NCI-H2081 (cell line): ENCODE results near the gene SPPL2C.
A peak's percentile ranks its signal among the peaks of the same experiment; 100 is the strongest.

Source experiments
- DNase-seq, 2 experiments: peaks; one replicate each; lab custom pipeline; 2025; lab: John Stamatoyannopoulos, UW

SPPL2C gene

GRCh38 chr17:45828582-45829133 is 16.0 kb upstream of the SPPL2C start:
- DNase-seq = no peak

- DNase-seq = no peak
These were observed 10.8 kb upstream of the SPPL2C start for GRCh38 chr17:45833920-45834319.

DNA sequence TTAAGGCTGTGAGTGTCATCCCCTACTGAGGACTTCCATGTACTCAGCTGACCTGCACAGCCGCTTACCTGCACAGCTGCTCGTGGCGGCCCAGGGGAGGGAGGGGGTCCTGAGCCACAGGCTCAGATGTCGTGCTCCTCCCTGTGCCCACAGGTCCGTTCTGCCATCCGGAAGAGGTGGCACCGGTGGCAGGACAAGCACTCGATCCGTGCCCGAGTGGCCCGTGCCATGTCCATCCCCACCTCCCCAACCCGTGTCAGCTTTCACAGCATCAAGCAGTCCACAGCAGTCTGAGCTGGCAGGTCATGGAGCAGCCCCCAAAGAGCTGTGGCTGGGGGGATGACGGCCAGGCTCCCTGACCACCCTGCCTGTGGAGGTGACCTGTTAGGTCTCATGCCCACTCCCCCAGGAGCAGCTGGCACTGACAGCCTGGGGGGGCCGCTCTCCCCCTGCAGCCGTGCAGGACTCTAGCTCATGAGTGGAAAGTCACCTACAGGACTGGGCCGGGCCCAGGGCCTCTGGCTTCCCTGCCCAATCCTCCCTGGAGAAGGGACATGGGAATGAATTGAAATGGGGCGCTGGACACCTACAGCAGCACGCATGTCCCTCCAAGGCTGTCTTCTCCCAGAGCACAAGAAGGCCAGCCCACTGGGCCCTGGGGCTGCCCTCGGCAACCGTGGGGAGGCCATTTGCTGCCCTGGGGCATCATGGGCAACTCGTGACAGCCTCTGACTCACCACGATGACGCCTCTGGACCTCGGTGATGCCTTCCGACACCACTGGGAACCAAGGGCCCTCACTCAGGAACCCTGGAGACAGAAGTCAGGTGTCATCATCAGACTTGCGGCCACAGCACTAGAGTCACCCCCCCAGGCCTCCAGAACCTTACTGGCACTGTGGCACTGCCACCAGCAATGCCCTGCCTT is 9.9 kb upstream of the SPPL2C start:
- DNase-seq = no peak

DNA sequence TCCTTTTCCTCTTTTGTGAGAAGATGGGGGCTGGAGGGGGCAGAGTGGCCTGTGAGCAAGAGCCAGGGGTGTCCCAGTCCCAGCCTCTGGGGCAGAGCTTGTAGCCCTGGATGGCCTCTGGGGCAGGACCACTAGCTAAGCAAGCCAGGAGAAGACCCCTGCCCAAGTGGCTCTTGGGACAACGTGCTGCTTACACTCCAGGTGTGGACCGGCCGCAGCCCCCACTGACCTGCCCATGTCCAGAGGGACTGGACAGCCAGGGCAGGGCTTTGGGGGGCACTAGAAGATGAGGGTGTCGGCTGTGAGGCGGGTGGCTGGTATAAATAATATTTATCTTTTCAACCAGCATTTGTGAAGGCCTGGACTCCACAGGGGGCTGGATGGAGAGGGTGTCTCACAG is 9.2 kb upstream of the SPPL2C start:
- no peak for DNase-seq

- no peak for DNase-seq
These were observed 8.3 kb upstream of the SPPL2C start for GRCh38 chr17:45836047-45837044.

DNA sequence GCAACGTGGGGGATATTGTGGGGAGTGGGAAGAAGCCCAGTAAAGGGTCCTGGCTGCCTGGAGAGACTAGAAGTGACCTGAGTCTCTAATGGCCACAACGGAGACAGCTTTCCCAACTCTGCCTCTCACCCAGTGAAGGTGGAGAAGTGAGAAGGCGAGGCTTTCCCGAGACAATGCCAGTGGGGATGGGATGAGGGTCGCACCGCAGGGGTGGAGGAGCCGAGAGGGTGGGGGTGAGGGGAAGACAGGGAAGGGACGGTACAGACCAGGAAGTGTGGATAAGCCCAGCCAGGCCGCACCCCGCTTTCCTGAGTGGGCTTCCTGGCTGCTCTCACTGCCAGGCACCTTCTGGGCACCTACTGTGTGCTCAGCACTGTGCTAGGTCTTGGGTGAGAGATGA is 7.5 kb upstream of the SPPL2C start:
- DNase-seq = no peak

DNA sequence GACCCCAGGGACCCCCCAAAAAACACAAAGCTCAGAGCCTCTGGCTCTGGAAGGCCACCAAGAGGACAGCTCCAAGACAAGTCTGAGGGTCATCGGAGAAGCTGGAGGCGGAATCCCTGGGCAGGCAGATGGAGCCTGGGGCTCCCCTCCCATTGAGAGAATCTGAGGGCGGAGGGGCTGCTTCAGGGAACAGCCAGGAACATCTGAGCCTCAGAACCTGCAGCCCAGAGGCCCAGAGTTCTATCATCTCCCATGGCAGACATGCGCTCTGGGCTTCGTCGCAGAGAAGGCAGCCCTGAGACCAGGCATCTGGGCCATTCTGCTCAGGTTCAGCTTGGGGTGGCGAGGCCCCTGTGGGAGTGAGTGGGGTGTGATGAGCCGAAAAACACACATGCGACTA is 7.1 kb upstream of the SPPL2C start:
- no peak for DNase-seq

- no peak for DNase-seq
These were observed 5.9 kb upstream of the SPPL2C start for GRCh38 chr17:45838751-45839295.

GRCh38 chr17:45839442-45839841 is 5.2 kb upstream of the SPPL2C start:
- DNase-seq = no peak

DNA sequence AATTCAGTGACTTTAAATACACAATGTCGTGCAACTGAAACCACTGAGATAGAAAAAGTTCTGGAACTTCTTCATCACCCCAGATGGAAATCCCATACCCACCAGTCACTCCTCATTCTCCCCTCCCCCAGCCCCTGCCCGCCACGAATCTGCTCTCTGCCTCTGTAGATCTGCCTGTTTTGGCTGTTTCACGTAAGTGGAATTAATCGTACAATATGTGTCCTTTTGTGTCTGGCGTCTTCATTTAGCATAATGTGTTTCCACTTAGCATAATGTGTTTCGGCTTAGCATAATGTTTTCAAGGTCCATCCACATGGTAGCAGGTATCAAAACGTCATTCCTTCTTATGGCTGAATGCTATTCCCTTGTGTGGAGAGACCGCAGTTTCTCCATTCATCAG is 3.5 kb upstream of the SPPL2C start:
- DNase-seq = no peak

DNA sequence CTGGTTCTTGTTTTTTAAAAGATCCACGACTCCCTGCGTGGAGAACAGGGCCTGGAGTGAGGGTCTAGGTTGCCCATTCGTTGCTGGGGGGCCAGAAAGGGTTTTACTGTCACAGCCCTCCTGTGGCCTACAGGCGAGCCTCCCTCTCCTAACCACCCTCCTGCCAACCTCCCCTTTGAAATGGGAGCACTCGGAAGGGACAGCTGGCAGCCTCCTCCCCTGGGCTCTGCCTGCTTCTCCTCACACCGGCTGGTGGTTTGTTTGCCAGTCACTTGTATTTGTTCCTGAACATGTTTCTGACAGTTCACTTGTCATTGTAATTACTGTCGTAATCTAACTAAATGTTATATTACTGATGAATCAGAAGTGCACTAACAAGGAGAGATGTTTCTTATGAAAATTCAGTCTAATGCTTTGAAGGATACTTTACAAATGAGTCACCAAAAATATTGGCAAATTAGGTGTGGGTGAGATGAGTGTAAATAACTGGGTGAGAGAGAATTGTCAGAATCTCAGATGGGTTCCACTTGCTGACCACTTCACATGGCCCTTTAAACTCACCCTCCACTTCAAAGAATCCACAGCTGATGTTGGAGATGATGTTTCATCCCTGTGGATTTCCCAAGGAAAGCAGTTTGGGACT is 2.7 kb upstream of the SPPL2C start:
- DNase-seq = peak; percentile 26 to 73

DNA sequence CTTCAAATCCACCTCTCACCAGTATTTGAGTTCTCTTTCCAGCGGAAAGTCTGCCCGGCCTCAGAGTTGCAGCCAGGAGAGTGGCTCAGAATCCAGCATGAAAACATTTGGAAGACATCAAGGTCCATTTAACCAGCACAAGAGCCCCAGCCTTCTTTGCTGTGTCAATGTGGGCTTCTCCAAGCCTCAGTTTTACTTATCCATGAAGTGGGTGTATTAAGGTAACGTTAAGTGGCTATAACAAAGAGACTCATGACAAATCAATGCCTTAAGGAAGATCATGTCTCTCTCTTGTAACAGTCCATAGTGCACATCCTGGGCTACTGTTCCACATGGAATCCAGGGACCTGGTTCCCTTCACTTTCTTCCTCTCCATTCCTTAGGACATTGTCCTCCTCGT is 959 bp upstream of the SPPL2C start:
- DNase-seq = no peak

DNA sequence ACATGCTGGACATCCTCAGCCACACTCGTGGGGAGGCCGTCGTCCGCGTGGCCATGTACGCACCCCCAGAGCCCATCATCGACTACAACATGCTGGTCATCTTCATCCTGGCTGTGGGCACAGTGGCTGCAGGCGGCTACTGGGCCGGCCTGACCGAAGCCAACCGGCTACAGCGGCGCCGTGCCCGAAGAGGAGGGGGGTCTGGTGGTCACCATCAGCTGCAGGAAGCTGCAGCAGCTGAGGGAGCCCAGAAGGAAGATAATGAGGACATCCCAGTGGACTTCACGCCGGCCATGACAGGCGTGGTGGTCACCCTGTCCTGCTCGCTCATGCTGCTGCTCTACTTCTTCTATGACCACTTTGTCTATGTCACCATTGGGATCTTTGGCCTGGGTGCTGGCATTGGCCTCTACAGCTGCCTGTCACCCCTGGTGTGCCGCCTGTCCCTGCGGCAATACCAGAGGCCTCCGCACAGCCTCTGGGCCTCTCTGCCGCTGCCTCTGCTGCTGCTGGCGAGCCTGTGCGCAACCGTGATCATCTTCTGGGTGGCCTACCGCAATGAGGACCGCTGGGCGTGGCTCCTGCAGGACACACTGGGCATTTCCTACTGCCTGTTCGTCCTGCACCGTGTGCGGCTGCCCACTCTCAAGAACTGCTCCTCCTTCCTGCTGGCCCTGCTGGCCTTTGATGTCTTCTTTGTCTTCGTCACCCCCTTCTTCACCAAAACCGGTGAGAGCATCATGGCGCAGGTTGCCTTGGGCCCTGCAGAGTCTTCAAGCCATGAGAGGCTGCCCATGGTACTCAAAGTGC is 900 bp downstream of the SPPL2C start:
- no peak for DNase-seq

DNA sequence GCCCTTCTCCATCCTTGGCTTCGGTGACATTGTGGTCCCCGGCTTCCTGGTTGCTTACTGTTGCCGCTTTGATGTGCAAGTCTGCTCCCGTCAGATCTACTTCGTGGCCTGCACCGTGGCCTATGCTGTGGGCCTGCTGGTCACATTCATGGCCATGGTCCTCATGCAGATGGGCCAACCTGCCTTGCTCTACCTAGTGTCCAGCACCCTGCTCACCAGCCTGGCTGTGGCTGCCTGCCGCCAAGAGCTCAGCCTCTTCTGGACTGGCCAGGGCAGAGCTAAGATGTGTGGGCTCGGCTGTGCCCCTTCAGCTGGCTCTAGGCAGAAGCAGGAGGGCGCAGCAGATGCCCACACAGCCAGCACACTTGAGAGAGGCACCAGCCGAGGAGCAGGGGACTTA is 1.5 kb downstream of the SPPL2C start:
- DNase-seq = no peak

GRCh38 chr17:45846646-45847045 is 2.0 kb downstream of the SPPL2C start:
- no peak for DNase-seq

- no peak for DNase-seq
These were observed 2.4 kb downstream of the SPPL2C start for GRCh38 chr17:45847101-45847500.

- no peak for DNase-seq
These were observed 3.1 kb downstream of the SPPL2C start for GRCh38 chr17:45847747-45848146.

- no peak for DNase-seq
These were observed 3.7 kb downstream of the SPPL2C start for GRCh38 chr17:45848405-45848804.

DNA sequence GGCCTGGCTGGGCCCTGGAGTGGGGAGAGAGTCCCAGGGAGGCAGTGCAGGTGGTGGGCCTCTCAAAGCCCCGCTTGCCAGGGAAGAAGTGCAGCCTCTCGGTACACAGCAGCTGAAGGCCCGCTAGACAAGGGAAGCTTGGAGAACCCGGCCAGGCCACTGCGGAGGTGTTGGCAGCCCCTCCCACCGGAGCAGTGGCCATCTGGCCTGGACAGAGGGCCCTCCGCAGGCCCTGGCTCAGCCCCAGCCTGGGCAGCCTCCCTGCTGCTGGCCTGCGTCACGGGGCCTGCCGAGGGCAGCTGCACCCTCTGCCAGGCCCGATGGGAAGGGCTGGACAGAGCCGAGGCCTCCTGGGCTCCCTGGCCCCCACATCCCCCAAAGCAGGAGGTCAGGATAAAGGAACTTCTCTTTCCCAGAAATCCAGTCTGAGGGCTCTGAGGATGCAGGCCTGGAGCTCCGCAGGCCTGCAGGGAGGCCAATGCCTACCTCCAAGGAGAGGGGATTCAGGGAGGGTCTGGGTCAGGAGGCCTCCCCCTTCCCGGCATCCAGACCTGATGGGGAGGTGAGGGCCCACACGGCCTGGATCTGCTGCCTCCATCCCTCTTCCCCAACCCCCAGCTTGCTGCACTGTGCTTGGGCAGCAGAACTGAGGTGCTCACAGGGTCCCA is 4.3 kb downstream of the SPPL2C start:
- DNase-seq = no peak

DNA sequence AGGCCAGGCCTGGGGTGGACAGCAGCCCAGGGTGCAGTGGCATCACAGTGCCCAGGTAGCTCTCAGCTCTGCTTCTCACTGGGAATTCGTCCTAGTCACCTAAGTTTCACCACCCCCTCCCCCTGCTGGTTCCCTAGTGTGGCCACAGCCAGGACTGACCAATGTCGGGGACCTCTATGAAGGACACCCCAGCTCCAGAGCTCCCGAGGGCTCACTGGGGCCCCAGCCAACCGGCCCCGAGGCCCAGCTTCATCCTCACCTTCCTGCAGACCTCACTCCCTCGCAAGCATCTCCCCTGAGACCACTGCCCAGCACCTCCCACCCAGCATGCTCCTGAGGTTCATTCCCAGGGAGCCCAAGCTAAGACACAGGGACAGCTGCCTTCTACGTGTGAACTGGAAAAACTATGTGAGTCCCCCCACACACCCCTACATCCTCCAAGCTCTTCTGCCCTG is 4.9 kb downstream of the SPPL2C start:
- DNase-seq = no peak
